Endodermal cell (in vitro differentiated cells): Measurements from ENCODE around the gene STAT2. TPM values are rescaled to one million over a fixed set of nuclear protein-coding genes. Genes with fewer than 3 reads are reported as not detected.
"Not testable (repeated sequence)": the region's sequence is repeated elsewhere in the genome, so short reads cannot be mapped to it uniquely, and the experiment has no call there.

ENCODE experiments used
- DNase-seq: peaks from one replicate; pipeline ENCODE4 v3.0.0-alpha.2; 2017
- H3K27ac ChIP-seq: 2 replicates; pipeline ENCODE4 v1.5.1; 2013; ENCODE audit warnings: mild to moderate bottlenecking, low read depth, low read length, moderate library complexity
- H3K27me3 ChIP-seq: 2 replicates; pipeline ENCODE4 v1.6.1; 2013; ENCODE audit warnings: mild to moderate bottlenecking, low read length, moderate library complexity; ENCODE audit not compliant: insufficient read depth, control insufficient read depth, poor library complexity, severe bottlenecking
- H3K36me3 ChIP-seq: 2 replicates; pipeline ENCODE4 v1.7.0; 2013; ENCODE audit warnings: mild to moderate bottlenecking, low read length, moderate library complexity; ENCODE audit not compliant: control insufficient read depth, insufficient read depth
- H3K4me1 ChIP-seq: one replicate; pipeline ENCODE4 v1.7.0; 2013; ENCODE audit warnings: low read length; ENCODE audit not compliant: control insufficient read depth, insufficient read depth
- H3K4me3 ChIP-seq: 2 replicates; pipeline ENCODE4 v1.5.1; 2013; ENCODE audit warnings: mild to moderate bottlenecking, low read length, moderate library complexity
- H3K9ac ChIP-seq: 2 replicates; pipeline ENCODE4 v1.6.1; 2013; ENCODE audit warnings: mild to moderate bottlenecking, low read length, moderate library complexity; ENCODE audit not compliant: poor library complexity, severe bottlenecking; ENCODE audit errors: extremely low read depth
- H3K9me3 ChIP-seq: 2 replicates; pipeline ENCODE4 v1.6.1; 2013; ENCODE audit warnings: mild to moderate bottlenecking, low read length, moderate library complexity; ENCODE audit not compliant: control insufficient read depth
- H3K27ac Mint-ChIP-seq: 2 replicates; pipeline ENCODE4 v1.8.0; 2020; ENCODE audit warnings: mixed read lengths
- H3K27me3 Mint-ChIP-seq: 2 replicates; pipeline ENCODE4 v1.8.0; 2021; ENCODE audit warnings: mild to moderate bottlenecking, mixed read lengths; ENCODE audit not compliant: insufficient read depth
- H3K36me3 Mint-ChIP-seq: 2 replicates; pipeline ENCODE4 v1.8.0; 2020; ENCODE audit warnings: low read depth, mixed read lengths
- H3K4me1 Mint-ChIP-seq: 2 replicates; pipeline ENCODE4 v1.8.0; 2020; ENCODE audit warnings: mixed read lengths
- H3K4me3 Mint-ChIP-seq: 2 replicates; pipeline ENCODE4 v1.8.0; 2020; ENCODE audit warnings: mild to moderate bottlenecking, moderate library complexity, mixed read lengths
- H3K9me3 Mint-ChIP-seq: 2 replicates; pipeline ENCODE4 v1.8.0; 2020; ENCODE audit warnings: mild to moderate bottlenecking, mixed read lengths
- CTCF ChIP-seq: fragments of 200-600 bp; sonication (generic); conservative IDR thresholded peaks from 2 replicates; pipeline ENCODE4 v1.5.0; 2021; ENCODE audit warnings: antibody characterized with exemption, mild to moderate bottlenecking
- WGBS, 2 experiments: methylation state at CpG; one replicate each; pipeline versions ENCODE4 v1.1.5 to v1.1.7; 2013; ENCODE audit warnings: missing lambda C conversion rate in 2 of 2, mixed read lengths in 1 of 2; ENCODE audit not compliant: insufficient coverage in 1 of 2, insufficient read length in 1 of 2; 5-methylcytosine and 5-hydroxymethylcytosine counted together
- long read RNA-seq, 4 experiments: library from polyadenylated mRNA in 2 of 4; library from RNA in 1 of 4; library from capped mRNA in 1 of 4; stranded (forward) in 3 of 4; unstranded in 1 of 4; transcript quantifications; one replicate each; pipeline ENCODE4 v2.0.0, GENCODE V29; 2020 to 2021; ENCODE audit warnings: inconsistent platforms in 1 of 4
- polyA plus RNA-seq, 2 experiments: library from polyadenylated mRNA; stranded (reverse); fragments of 50-300 nt; gene quantifications; one replicate each; pipeline ENCODE4 v1.2.3, GENCODE V29; 2013
- total RNA-seq, 2 donors: library from RNA; stranded (reverse); fragmentation: NEBNext Ultra II Directional in 1 of 2; extraction: Animal tissue kit (Norgen Biotek cat#: 25700) in 1 of 2; gene quantifications; 2 replicates in 1 of 2; 3 replicates in 1 of 2; pipeline ENCODE4 v1.2.1, GENCODE V29; 2021

STAT2 gene
- 100 to 1,000 TPM; 107 to 112 TPM for total RNA-seq
- 65.9 TPM for polyA plus RNA-seq (2013, experiment 1 of 2)
- polyA plus RNA-seq (2013, experiment 2 of 2) = 55.3 TPM
- long read RNA-seq, experiment 1, partial matches to known transcripts = 2 of 6 reads
- long read RNA-seq, experiment 1, other reads (novel, unspliced or antisense) = 4 of 6 reads
- long read RNA-seq, experiment 2, partial matches to known transcripts = 10 of 29 reads
- long read RNA-seq, experiment 2, other reads (novel, unspliced or antisense) = 18 of 29 reads
- long read RNA-seq, experiment 3, partial matches to known transcripts = 3 of 20 reads
- long read RNA-seq, experiment 3, other reads (novel, unspliced or antisense) = 17 of 20 reads
- long read RNA-seq, experiment 4, partial matches to known transcripts = 0 of 1 reads
- long read RNA-seq, experiment 4, other reads (novel, unspliced or antisense) = 1 of 1 reads

- TF ChIP-seq CTCF = no peak
These were observed at the start of gene STAT2 for GRCh38 chr12:56359851-56360767. Gene STAT2 (minus strand): TSS chr12:56360107. CDS start chr12:56356571, 3,536 bp downstream.

GRCh38 chr12:56408799-56409417 lies 49.0 kb upstream of the STAT2 start:
- Histone ChIP-seq H3K9ac (no peak overlapping the region), H3K27me3 (no peaks in the 10 kb centered on the region), H3K36me3 (no peaks in the 10 kb centered on the region), H3K27ac (no peak overlapping the region), H3K4me3 (no peak overlapping the region), H3K9me3 (no peaks in the 10 kb centered on the region), H3K4me1 (no peaks in the 10 kb centered on the region)
- no peak for DNase-seq
- Mint-ChIP-seq H3K4me3 (no peak overlapping the region), H3K27ac (no peak overlapping the region), H3K36me3 (no peaks in the 10 kb centered on the region), H3K4me1 (no peaks in the 10 kb centered on the region), H3K27me3 (no peaks in the 10 kb centered on the region), H3K9me3 (no peaks in the 10 kb centered on the region)
- TF ChIP-seq CTCF = no peak
- 90 to 94% methylated on average over 3 to 5 of the region's 5 CpGs for WGBS, 2 experiments

More at GRCh38 chr12:56359851-56360767, at the start of gene STAT2:
- Histone ChIP-seq H3K27me3 (no peaks in the 10 kb centered on the region), H3K4me1 (no peaks in the 10 kb centered on the region), H3K9me3 (no peaks in the 10 kb centered on the region), H3K27ac (no peak within 1 kb of the TSS), H3K36me3 (peaks cover 12% of the 10 kb centered on the region), H3K9ac (peak within 1 kb of the TSS; percentile 74), H3K4me3 (peak within 1 kb of the TSS; percentile 100)
- Mint-ChIP-seq H3K27me3 (peaks cover 26% of the 10 kb centered on the region), H3K4me1 (peaks cover 6% of the 10 kb centered on the region), H3K27ac (peak within 1 kb of the TSS; percentile 96), H3K9me3 (no peaks in the 10 kb centered on the region), H3K36me3 (peaks cover 8% of the 10 kb centered on the region), H3K4me3 (peak within 1 kb of the TSS; percentile 88)
- WGBS, 2 experiments = 0% methylated on average over 17 to 54 of the region's 54 CpGs
- peak; percentile 100 for DNase-seq

- 88% methylated on average over 2 of the region's 3 CpGs; no CpG with 5 or more reads in 1 of the 2 experiments for WGBS, 2 experiments
- not testable (repeated sequence) for H3K27me3 Mint-ChIP-seq
These were observed 44.3 kb upstream of the STAT2 start for GRCh38 chr12:56404227-56404626.

GRCh38 chr12:56401612-56402011 lies 41.7 kb upstream of the STAT2 start:
- peaks cover 22% of the 10 kb centered on the region for H3K9me3 Mint-ChIP-seq
- not testable (repeated sequence) for H3K36me3 ChIP-seq, H3K27ac ChIP-seq, H3K27me3 Mint-ChIP-seq, H3K9ac ChIP-seq, H3K27me3 ChIP-seq, H3K9me3 ChIP-seq, H3K27ac Mint-ChIP-seq, H3K4me1 ChIP-seq, DNase-seq, H3K4me3 Mint-ChIP-seq, H3K36me3 Mint-ChIP-seq, H3K4me3 ChIP-seq, H3K4me1 Mint-ChIP-seq

More at GRCh38 chr12:56404227-56404626, 44.3 kb upstream of the STAT2 start:
- peaks cover 10% of the 10 kb centered on the region for H3K9me3 Mint-ChIP-seq
- H3K36me3 Mint-ChIP-seq, H3K4me3 Mint-ChIP-seq, DNase-seq, H3K27ac Mint-ChIP-seq, H3K4me1 ChIP-seq, H3K9ac ChIP-seq, H3K9me3 ChIP-seq, H3K27me3 ChIP-seq, H3K4me1 Mint-ChIP-seq, H3K36me3 ChIP-seq, H3K27ac ChIP-seq, H3K4me3 ChIP-seq: not testable (repeated sequence)

GRCh38 chr12:56401125-56401524 lies 41.2 kb upstream of the STAT2 start:
- H3K36me3 Mint-ChIP-seq, H3K27ac Mint-ChIP-seq, H3K9me3 ChIP-seq, H3K27me3 ChIP-seq, H3K36me3 ChIP-seq, H3K4me3 Mint-ChIP-seq, H3K27me3 Mint-ChIP-seq, H3K27ac ChIP-seq, H3K4me3 ChIP-seq, DNase-seq, H3K4me1 ChIP-seq, H3K9ac ChIP-seq, H3K4me1 Mint-ChIP-seq: not testable (repeated sequence)
- peaks cover 22% of the 10 kb centered on the region for H3K9me3 Mint-ChIP-seq
- WGBS, 2 experiments = 93% methylated on average over 1 of the region's 3 CpGs; no CpG with 5 or more reads in 1 of the 2 experiments
